ENCODE results near the gene PKNOX2. TPM values are rescaled to one million over a fixed set of nuclear protein-coding genes. Genes with fewer than 3 reads are reported as not detected.

Gene PKNOX2
- total RNA-seq, 4 donors from 2014 or later: 1.5 to 8.2 (median 3.6) TPM

- no peak for DNase-seq (ENCODE audit: low spot score in 2 of 2)
- Histone ChIP-seq H3K27ac (peak overlapping the region; percentile 32), H3K36me3 (no peaks in the 10 kb centered on the region), H3K4me3 (no peak overlapping the region), H3K9me3 (no peaks in the 10 kb centered on the region), H3K27me3 (no peaks in the 10 kb centered on the region), H3K4me1 (peaks cover 13% of the 10 kb centered on the region)
- no peak for TF ChIP-seq EP300 (IDR thresholded peaks at IDR 0.05)
- TF ChIP-seq POLR2AphosphoS5 (IDR thresholded peaks at IDR 0.05): no peak
- TF ChIP-seq POLR2A (IDR thresholded peaks at IDR 0.05): no peak
- no peak for TF ChIP-seq CTCF (IDR thresholded peaks at IDR 0.05)
- WGBS: 86% methylated on average over 7 of the region's 7 CpGs
Observed at GRCh38 chr11:125452125-125452470, 287.5 kb downstream of the PKNOX2 start.

- H3K4me1 ChIP-seq: peaks cover 13% of the 10 kb centered on the region
- H3K9me3 ChIP-seq: no peaks in the 10 kb centered on the region
- TF ChIP-seq POLR2AphosphoS5 (IDR thresholded peaks at IDR 0.05) (no peak), EP300 (IDR thresholded peaks at IDR 0.05) (no peak), POLR2A (IDR thresholded peaks at IDR 0.05) (no peak), CTCF (IDR thresholded peaks at IDR 0.05) (no peak)
- no peaks in the 10 kb centered on the region for H3K36me3 ChIP-seq
- 93% methylated on average over 6 of the region's 6 CpGs for WGBS
- H3K27me3 ChIP-seq: no peaks in the 10 kb centered on the region
- H3K4me3 ChIP-seq: no peak overlapping the region
- H3K27ac ChIP-seq: no peak overlapping the region
- no peak for DNase-seq (ENCODE audit: low spot score in 2 of 2)
Observed at GRCh38 chr11:125454047-125454446, 289.5 kb downstream of the PKNOX2 start.

GRCh38 chr11:125455851-125456250 lies 291.3 kb downstream of the PKNOX2 start:
- no peaks in the 10 kb centered on the region for H3K9me3 ChIP-seq
- H3K4me1 ChIP-seq: peaks cover 13% of the 10 kb centered on the region
- no peaks in the 10 kb centered on the region for H3K27me3 ChIP-seq
- DNase-seq (ENCODE audit: low spot score in 2 of 2): peak in 1 of 2 donors; percentile 61
- 90% methylated on average over 13 of the region's 13 CpGs for WGBS
- no peak overlapping the region for H3K27ac ChIP-seq
- H3K36me3 ChIP-seq: no peaks in the 10 kb centered on the region
- TF ChIP-seq CTCF (IDR thresholded peaks at IDR 0.05) (no peak), POLR2A (IDR thresholded peaks at IDR 0.05) (no peak), POLR2AphosphoS5 (IDR thresholded peaks at IDR 0.05) (no peak), EP300 (IDR thresholded peaks at IDR 0.05) (no peak)
- no peak overlapping the region for H3K4me3 ChIP-seq

- no peaks in the 10 kb centered on the region for H3K9me3 ChIP-seq
- 62% methylated on average over 12 of the region's 12 CpGs for WGBS
- DNase-seq (ENCODE audit: low spot score in 2 of 2): peak in 1 of 2 donors; percentile 74
- no peaks in the 10 kb centered on the region for H3K4me1 ChIP-seq
- H3K4me3 ChIP-seq: no peak overlapping the region
- H3K36me3 ChIP-seq: no peaks in the 10 kb centered on the region
- TF ChIP-seq POLR2A (IDR thresholded peaks at IDR 0.05) (no peak), EP300 (IDR thresholded peaks at IDR 0.05) (no peak), CTCF (IDR thresholded peaks at IDR 0.05) (no peak), POLR2AphosphoS5 (IDR thresholded peaks at IDR 0.05) (no peak)
- H3K27me3 ChIP-seq: no peaks in the 10 kb centered on the region
- H3K27ac ChIP-seq: no peak overlapping the region
Observed at GRCh38 chr11:125457814-125458343, 293.3 kb downstream of the PKNOX2 start.

- 85% methylated on average over 6 of the region's 6 CpGs for WGBS
- DNase-seq (ENCODE audit: low spot score in 2 of 2): no peak
- Histone ChIP-seq H3K4me1 (no peaks in the 10 kb centered on the region), H3K4me3 (no peak overlapping the region), H3K27me3 (no peaks in the 10 kb centered on the region), H3K9me3 (no peaks in the 10 kb centered on the region), H3K36me3 (no peaks in the 10 kb centered on the region), H3K27ac (no peak overlapping the region)
- TF ChIP-seq EP300 (IDR thresholded peaks at IDR 0.05) (no peak), POLR2AphosphoS5 (IDR thresholded peaks at IDR 0.05) (no peak), POLR2A (IDR thresholded peaks at IDR 0.05) (no peak), CTCF (IDR thresholded peaks at IDR 0.05) (no peak)
Observed at GRCh38 chr11:125460275-125460674, 295.7 kb downstream of the PKNOX2 start.

Data from suprapubic skin (tissue), 4 donors.